Cardiac septum (tissue), 1 donor: ENCODE measurements around the gene TLX1. TPM values are rescaled to one million over a fixed set of nuclear protein-coding genes. Genes with fewer than 3 reads are reported as not detected.
"Not testable (repeated sequence)": the region's sequence is repeated elsewhere in the genome, so short reads cannot be mapped to it uniquely, and the experiment has no call there.

Source experiments
- DNase-seq: peaks from one replicate; pipeline ENCODE4 v3.0.0-alpha.2; 2020; ENCODE audit warnings: low spot score
- intact Hi-C: fragments of 100-400 bp; cut with DNase I; formaldehyde crosslinking; loops from one replicate; pipeline ENCODE4 v1.14.0; 2022
- total RNA-seq: library from RNA; stranded (reverse); fragmentation: NEBNext Ultra II Directional; extraction: Animal tissue kit (Norgen Biotek cat#: 25700); gene quantifications from one replicate; pipeline ENCODE4 v1.2.1, GENCODE V29; 2021
- donor health status: DM: no; HTN: no; CAD: no.

Gene TLX1
- total RNA-seq, 1 donor from 2014 or later = not detected

GRCh38 chr10:101142533-101143344 is 11.6 kb downstream of the TLX1 start:
- DNase-seq = no peak
- intact Hi-C loops = loop anchor here (5.0 kb wide), 1 partner anchor 90 kb away; no protein-coding TSS in a partner anchor

GRCh38 chr10:101143345-101143630 is 12.2 kb downstream of the TLX1 start:
- no peak for DNase-seq
- intact Hi-C loops = loop anchor here (5.0 kb wide), 1 partner anchor 91 kb away; no protein-coding TSS in a partner anchor

GRCh38 chr10:101144053-101144452 is 13.0 kb downstream of the TLX1 start:
- intact Hi-C loops = loop anchor here (5.0 kb wide), 1 partner anchor 92 kb away; no protein-coding TSS in a partner anchor
- no peak for DNase-seq

DNA sequence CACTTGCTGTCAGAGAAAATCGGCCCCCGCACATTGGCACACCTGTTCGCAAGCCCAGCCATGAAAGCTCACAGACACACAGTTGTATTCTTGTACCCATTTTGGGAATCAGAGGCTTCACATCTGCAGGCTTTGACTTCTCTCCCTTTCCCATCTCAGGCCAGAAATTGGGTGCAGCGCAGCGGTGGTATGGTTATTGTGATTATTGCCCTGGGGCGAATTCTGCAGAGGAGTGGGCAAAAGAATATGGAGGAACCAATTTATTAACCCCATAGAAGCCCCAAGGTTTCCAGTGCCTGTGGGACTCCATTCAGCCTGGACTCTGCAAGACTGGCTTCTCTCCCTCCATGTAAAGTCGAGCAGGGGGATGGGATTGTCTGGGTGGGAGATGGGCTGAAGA is 14.0 kb downstream of the TLX1 start:
- no peak for DNase-seq
- intact Hi-C loops = no loop called here

DNA sequence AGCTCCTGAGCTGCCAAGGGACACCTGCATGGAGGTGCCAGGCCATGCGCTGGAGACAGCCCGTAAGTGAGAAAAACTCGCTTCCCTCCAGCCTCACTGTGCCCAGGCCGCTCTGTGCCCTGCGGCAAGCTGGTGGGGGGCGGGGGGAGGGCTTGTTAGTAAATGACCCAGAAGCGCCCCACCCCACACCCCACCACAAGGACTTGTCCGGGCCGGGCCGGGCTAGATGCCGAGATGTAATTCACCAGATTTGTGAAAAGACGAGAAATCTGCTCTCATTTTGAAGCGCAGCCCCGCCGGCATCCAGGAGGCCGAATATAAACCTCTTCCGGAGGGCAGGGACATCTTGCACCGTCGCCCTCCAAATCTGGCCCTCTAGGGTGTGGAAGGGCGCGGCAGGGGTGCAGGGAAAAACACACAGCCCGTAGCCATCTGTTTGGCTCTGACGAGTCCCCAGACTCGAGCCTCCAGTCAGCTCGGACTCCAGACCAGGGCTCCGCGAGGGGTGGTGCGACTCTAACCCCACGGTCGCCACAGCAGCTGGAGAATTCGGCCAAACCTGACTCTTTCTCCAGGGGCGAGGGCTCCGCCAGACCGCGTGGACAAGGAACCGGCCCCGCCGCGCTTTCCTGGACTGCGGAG is 14.8 kb downstream of the TLX1 start:
- intact Hi-C loops = no loop called here
- DNase-seq = no peak

- intact Hi-C loops = no loop called here
- no peak for DNase-seq
Observed at GRCh38 chr10:101146392-101147251, 15.5 kb downstream of the TLX1 start.

DNA sequence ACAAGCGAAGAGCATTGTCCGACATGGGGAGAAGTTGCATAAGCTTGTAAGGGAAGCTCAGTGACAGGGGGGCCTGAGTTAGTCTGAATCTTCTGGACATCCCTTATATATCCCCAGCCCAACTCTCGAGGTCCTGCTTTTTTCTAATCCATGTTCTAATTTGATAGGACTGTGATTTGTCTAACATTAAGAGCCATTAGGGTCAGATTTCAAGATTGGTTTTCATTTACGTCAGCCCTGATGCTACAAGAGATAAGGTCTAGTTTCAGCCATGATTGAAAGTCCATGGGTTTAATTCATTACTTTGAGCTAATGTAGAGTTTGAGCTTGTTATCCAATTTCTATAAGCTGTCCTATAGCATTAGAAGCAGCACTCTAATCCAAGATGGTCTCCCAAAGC is 20.3 kb downstream of the TLX1 start:
- intact Hi-C loops = no loop called here
- peak; percentile 15 for DNase-seq

- intact Hi-C loops = no loop called here
- DNase-seq = peak; percentile 56
Observed at GRCh38 chr10:101152316-101152715, 21.2 kb downstream of the TLX1 start.

GRCh38 chr10:101154506-101154905 is 23.4 kb downstream of the TLX1 start:
- DNase-seq, intact Hi-C loops: not testable (repeated sequence)

- intact Hi-C loops = no loop called here
- no peak for DNase-seq
Observed at GRCh38 chr10:101155896-101156295, 24.8 kb downstream of the TLX1 start.

GRCh38 chr10:101157756-101158458 is 26.8 kb downstream of the TLX1 start:
- intact Hi-C loops = no loop called here
- DNase-seq = no peak

DNA sequence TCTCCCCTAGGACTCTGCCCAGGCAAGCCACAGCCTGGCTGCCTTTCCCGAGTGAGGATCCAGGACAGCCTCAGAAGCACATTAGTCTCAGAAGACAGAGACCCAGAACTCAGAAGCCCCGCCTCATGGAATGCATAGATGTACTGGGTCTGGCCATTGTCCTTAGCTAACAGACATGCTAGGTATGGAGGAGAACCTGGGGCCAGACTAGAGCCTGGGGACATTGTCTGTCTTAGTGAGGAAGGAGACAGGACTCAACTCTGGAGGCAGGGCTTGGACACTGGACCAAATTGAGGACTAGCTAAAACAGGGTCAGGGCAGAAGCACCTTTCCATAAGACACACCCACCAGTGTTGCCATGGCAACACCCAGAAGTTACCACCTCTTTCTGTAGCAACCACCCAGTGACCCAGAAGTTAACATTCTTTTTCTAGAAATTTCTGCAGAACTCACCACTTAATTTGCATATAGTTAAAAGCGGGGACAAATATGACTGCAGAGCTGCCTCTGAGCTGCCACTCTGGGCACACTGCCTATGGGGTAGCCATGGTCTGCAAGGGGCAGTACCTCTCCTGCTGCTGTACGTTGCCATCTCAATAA is 27.5 kb downstream of the TLX1 start:
- intact Hi-C loops = no loop called here
- no peak for DNase-seq

- intact Hi-C loops = loop anchor here (5.0 kb wide), 1 partner anchor 406 kb away; no protein-coding TSS in a partner anchor
- peak; percentile 82 for DNase-seq
Observed at GRCh38 chr10:101161494-101162299, 30.6 kb downstream of the TLX1 start.

GRCh38 chr10:101162677-101163076 is 31.6 kb downstream of the TLX1 start:
- DNase-seq = no peak
- intact Hi-C loops = loop anchor here (5.0 kb wide), 1 partner anchor 405 kb away; no protein-coding TSS in a partner anchor

GRCh38 chr10:101164020-101164419 is 32.9 kb downstream of the TLX1 start:
- intact Hi-C loops = loop anchor here (5.0 kb wide), 1 partner anchor 403 kb away; no protein-coding TSS in a partner anchor

DNA sequence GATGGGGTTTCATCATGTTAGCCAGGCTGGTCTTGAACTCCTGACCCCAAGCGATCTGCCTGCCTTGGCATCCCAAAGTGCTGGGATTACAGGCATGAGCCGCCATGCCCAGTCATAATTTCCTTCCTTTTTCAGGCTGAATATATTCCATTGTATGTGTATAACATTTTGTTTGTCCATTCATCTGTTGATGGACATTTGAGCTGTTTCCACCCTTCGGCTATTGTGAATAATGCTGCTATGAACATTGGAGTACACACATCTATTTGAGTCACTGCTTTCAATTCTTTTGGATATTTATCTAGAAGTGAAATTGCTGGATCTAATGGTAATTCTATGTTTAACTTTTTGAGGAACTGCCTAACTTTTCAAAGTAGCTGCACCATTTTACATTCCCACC is 34.6 kb downstream of the TLX1 start:
- DNase-seq = no peak
- intact Hi-C loops = no loop called here

More at GRCh38 chr10:101164020-101164419, 32.9 kb downstream of the TLX1 start:
- DNase-seq = no peak

GRCh38 chr10:101166430-101166829 is 35.3 kb downstream of the TLX1 start:
- DNase-seq = no peak
- intact Hi-C loops = no loop called here

DNA sequence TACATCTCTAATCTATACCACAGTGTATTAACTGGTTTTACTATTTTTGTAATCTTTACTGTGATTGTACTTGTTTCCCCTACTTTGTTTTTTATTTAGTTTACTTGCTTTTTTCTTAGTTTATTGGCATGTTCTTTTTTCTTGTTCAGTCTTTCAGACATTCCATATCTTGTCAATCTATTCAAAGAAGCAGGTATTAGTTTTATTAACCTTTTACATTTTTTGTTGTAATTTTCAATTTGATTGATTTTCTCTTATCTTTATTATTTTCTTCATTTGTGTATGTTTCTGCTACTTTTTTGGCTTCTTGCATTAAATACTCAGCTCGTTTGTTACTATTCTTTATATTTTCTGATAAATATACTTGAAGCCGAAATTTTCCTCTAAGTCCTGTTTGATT is 41.6 kb downstream of the TLX1 start:
- DNase-seq = no peak
- intact Hi-C loops = no loop called here
